Fibroblast of villous mesenchyme (primary cell): ENCODE measurements around the gene CDK11A. TPM values are rescaled to one million over a fixed set of nuclear protein-coding genes. Genes with fewer than 3 reads are reported as not detected.

Experiments
- DNase-seq: peaks from one replicate; pipeline ENCODE4 v3.0.0-alpha.2; 2010; ENCODE audit warnings: low read depth
- H3K4me3 ChIP-seq: 2 replicates; pipeline ENCODE4 v1.5.1; 2011; ENCODE audit warnings: low read depth, mild to moderate bottlenecking, low read length
- CTCF ChIP-seq: IDR thresholded peaks from 2 replicates; pipeline ENCODE4 v1.5.1; 2012; ENCODE audit warnings: low read depth, mild to moderate bottlenecking, low read length; ENCODE audit not compliant: insufficient read depth
- total RNA-seq: library from RNA; depleted of rRNA; stranded (reverse); fragments of >200 nt; gene quantifications from 2 replicates; pipeline ENCODE4 v1.2.3, GENCODE V29; 2012

CDK11A gene
- total RNA-seq, result 18.1 and 20.9 TPM in 2 replicates

GRCh38 chr1:1724035-1724864 is at the start of gene CDK11A:
CDK11A (minus strand) TSS chr1:1724357; CDS start chr1:1722818, 1,539 bp downstream.
- DNase-seq, result peak; percentile 100
- TF ChIP-seq CTCF, result peak; percentile 21
- peak within 1 kb of the TSS; percentile 73 for H3K4me3 ChIP-seq

GRCh38 chr1:1773874-1774273 is 49.7 kb upstream of the CDK11A start:
- no peak for DNase-seq
- TF ChIP-seq CTCF, result no peak
- no peak overlapping the region for H3K4me3 ChIP-seq

GRCh38 chr1:1771096-1771495 is 46.9 kb upstream of the CDK11A start:
- DNase-seq, result no peak
- no peak overlapping the region for H3K4me3 ChIP-seq
- TF ChIP-seq CTCF, result no peak

- H3K4me3 ChIP-seq, result no peak overlapping the region
- TF ChIP-seq CTCF, result no peak
- no peak for DNase-seq
Observed at GRCh38 chr1:1770102-1770501, 45.9 kb upstream of the CDK11A start.

- no peak for TF ChIP-seq CTCF
- DNase-seq, result no peak
- H3K4me3 ChIP-seq, result no peak overlapping the region
Observed at GRCh38 chr1:1768249-1768992, 44.3 kb upstream of the CDK11A start.

- no peak overlapping the region for H3K4me3 ChIP-seq
- TF ChIP-seq CTCF, result no peak
- no peak for DNase-seq
Observed at GRCh38 chr1:1764876-1765470, 40.8 kb upstream of the CDK11A start.
